Hepatocyte (in vitro differentiated cells): Measurements from ENCODE around the gene TEX101.

Experiments used
- CTCF ChIP-seq: fragments of 200-600 bp; sonication (generic); IDR thresholded peaks from 2 replicates; pipeline ENCODE4 v1.5.1; 2016; ENCODE audit warnings: antibody characterized with exemption, mild to moderate bottlenecking; ENCODE audit not compliant: poor library complexity
- EZH2 ChIP-seq: fragments of 200-600 bp; sonication (generic); IDR thresholded peaks from 2 replicates; pipeline ENCODE4 v1.6.1; 2016; ENCODE audit warnings: antibody characterized with exemption, mild to moderate bottlenecking, borderline replicate concordance

GRCh38 chr19:43435775-43436174 is 21.1 kb downstream of the TEX101 start:
- TF ChIP-seq CTCF, result no peak
- no peak for TF ChIP-seq EZH2
